HG03571 (cell line): ENCODE results near the gene CARTPT.

Experiments used
- ATAC-seq: cut with Tn5 transposase; IDR thresholded peaks from one replicate; pipeline ENCODE4 v1.9.1; 2021; ENCODE audit not compliant: unreplicated experiment

CARTPT gene

GRCh38 chr5:71737931-71738539 is 19.0 kb downstream of the CARTPT start:
- no peak for ATAC-seq

GRCh38 chr5:71738662-71739361 is 19.7 kb downstream of the CARTPT start:
- ATAC-seq: no peak

GRCh38 chr5:71740015-71740753 is 21.1 kb downstream of the CARTPT start:
- ATAC-seq: no peak

DNA sequence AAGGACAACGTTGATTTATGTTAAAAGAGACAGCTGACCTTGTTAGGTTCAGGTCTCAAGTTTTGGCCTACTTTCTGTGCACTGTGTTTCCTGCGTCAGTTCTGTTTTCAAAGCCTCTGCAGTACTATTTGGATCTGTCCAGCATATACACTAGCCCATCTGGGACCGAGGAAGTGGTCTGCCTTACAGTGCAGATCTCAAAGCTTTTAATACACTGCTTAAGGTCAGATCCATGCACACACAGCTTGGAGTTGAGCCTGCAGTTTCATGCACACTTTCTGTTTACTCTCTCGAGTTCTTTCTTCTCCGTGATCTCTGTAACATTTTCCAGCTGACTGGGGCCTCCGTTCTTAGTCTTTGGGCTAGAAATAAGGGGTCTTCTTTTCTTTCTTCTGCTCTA is 24.1 kb downstream of the CARTPT start:
- no peak for ATAC-seq

DNA sequence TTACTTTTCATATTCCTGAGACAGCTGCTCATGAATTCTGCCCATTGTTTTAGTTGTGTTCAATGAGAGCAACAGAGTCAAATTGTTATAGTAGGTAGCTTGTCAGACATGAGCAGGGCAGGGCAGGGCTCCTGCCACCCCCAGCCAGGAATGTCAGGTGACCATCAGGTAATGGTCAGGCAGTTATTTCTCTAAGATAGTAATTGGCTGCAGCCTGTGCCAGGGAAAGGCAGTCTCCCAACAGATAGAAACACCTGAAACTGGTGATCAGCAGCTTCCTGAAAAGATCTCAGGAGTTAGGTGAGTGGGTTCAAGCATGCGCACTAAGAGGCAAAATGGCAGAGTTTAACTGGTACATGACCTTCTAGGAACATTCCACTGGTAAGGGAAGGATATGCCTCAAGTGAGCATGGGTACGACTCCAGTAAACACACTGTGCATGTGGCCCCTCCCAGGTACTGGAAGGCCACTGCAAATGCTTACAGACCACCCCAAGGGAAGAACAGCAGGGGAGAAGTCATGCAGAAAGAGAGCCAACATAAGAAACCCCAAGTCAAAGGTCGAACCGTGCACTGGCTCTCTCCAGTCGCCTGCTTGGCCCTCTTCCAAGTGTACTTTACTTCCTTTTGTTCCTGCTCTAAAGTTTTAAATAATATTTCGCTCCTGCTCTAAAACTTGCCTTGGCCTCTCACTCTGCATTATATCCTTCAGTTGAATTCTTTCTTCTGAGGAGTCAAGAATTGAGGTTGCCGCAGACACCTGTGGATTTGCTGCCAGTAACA is 25.1 kb downstream of the CARTPT start:
- no peak for ATAC-seq

DNA sequence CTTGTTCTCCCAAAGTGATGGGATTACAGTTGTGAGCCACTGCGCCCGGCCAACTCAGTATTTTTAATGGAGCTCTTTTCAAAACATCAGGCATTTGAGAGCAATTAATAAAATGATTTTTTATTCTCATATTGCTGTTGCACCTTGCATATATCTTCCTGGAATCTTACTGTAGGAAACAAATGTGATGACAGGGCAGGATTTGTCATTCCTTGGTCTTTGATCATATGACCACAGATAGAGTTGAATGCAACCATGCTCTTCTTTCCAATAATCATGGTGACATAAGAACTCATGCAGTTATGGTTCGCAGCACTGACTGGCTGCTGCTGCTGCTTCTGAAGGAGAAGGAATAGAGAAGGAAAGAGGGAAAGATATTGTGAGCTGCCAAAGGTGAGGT is 28.1 kb downstream of the CARTPT start:
- ATAC-seq: no peak

DNA sequence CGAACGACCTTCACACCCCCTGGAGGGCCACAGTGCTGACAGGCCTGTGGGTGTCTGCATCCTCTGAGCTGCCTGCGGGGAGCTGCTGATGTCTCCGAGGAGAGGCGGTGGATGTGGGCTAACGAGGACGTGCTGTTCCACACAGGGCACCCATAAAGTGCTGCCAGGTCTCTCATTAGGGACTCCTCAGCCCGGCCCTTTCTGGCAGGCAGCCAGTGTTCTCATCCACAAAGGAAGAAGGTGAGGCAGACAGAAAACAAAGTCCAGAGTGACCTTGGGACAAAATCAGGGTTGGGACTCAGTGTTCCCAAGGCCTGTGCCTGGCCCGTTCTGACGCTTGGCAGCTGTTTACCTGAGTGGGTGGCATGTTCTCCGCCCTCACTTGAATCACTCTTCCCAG is 29.3 kb downstream of the CARTPT start:
- no peak for ATAC-seq

DNA sequence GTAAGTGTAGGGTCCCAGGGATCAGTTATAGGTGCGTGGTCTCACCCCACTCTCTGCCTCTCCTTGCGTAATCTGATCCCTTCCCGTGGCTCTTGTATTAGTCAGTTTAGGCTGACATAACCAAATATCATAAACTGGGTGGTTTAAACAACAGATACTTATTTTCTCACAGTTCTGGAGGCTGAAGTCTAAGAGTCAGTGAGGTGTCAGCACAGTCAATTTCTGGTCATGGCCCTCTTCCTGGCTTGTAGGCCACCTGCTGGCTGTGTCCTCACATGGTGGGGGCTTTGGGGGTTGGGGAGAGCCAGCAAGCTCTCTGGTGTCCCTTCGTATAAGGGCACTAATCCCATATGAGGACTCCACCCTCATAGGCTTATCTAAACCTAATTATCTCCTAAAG is 32.3 kb downstream of the CARTPT start:
- ATAC-seq: no peak

- ATAC-seq: no peak
Observed at GRCh38 chr5:71752441-71753190, 33.5 kb downstream of the CARTPT start.

DNA sequence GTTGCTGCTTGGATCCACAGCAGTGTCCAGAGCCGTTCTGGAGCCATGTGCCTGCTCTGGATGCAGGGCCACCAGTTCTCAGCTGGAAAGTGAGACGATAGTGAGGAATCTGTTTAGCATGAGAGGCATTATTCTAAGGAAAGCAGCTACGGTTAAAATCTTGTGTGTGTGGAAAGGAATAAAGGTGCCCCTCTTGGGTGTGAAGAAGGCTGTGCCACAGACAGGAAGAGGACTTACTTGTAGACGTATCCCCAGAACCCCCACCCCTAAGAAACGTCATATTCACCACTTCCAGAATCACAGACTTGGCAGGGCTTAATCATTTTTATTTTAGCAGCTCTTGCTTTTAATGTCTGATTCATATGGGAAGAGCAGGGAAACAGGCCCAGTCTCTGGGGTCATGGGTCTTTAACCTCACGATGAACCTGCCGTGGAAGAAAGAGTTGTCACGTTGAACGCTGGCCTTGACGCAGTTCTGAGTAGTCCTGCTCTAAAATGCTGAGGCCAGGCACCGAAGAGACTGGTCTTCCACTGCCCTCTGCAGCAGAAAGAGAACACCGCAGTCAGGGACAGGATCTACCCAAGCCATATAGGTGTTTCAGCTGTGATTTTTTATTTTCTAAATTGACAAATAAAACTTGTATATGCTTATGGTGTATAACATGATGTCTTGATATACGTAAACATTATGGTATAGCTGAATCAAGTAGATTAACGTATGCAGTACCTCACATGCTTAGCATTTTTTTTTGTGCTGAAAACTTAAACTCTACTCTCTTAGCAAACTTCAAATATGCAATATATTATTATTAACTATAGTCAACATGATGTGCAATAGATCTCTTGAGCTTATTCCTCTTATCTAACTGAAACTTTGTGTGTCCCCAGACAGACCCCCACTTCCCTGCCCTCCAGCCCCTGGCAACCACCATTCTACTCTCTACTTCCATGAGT is 38.8 kb downstream of the CARTPT start:
- no peak for ATAC-seq

- ATAC-seq: no peak
Observed at GRCh38 chr5:71762826-71763225, 43.8 kb downstream of the CARTPT start.

DNA sequence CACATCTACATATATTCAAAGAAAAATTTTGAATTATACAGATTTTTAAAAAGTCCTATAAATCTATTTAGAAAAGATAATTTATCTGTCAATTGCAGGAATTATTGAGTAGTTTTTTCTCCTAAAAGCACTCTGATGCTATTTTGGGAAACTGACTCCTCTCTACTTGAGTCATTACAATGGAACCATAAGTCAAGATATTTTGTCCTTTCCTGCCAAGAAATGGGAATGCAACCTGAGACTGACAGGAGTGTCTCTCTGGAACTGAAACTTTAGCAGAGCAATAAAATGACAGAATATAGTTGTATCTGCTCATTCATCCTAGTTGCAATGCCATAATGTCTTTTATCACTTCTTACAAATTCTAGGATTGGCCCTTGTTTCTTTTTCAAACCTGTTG is 48.6 kb downstream of the CARTPT start:
- no peak for ATAC-seq

DNA sequence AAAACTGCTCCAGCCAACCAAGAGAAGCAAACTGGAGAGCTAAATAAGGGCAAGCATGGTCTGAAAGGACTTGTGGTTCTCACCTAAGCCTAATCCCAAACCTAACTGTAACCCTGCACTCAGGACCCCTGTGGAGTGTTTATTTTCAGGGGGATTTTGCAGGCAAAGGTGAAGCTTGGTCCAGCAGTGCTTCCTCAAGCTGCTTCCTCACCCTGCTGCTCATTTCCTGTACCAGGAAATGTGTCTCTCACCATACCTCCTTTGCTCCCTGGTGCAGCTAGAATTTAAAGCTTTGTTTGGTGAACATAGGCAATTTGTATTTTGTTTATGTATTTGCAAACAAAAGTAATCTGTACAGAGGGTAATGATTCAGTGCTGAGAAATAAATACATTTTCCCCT is 50.2 kb downstream of the CARTPT start:
- ATAC-seq: no peak

- no peak for ATAC-seq
Observed at GRCh38 chr5:71770381-71770780, 51.3 kb downstream of the CARTPT start.
